Breast epithelium (tissue), 3 donors: ENCODE measurements around the gene ZNF302.
"Not testable (repeated sequence)": the region's sequence is repeated elsewhere in the genome, so short reads cannot be mapped to it uniquely, and the experiment has no call there.

Experiments
- POLR2AphosphoS5 ChIP-seq, 3 donors: sonication (generic); formaldehyde crosslinking; IDR thresholded peaks; one replicate each; pipeline ENCODE4 v1.6.1; 2017; ENCODE audit warnings: antibody characterized with exemption in 3 of 3
- TF ChIP-seq, protein P1 (sequence below), 3 donors: fragments of 450-650 bp; IDR thresholded peaks; one replicate each; pipeline ENCODE4 v1.5.1; 2016 to 2017; ENCODE audit warnings: antibody characterized with exemption in 3 of 3, mild to moderate bottlenecking in 3 of 3, moderate library complexity in 3 of 3

DNA sequence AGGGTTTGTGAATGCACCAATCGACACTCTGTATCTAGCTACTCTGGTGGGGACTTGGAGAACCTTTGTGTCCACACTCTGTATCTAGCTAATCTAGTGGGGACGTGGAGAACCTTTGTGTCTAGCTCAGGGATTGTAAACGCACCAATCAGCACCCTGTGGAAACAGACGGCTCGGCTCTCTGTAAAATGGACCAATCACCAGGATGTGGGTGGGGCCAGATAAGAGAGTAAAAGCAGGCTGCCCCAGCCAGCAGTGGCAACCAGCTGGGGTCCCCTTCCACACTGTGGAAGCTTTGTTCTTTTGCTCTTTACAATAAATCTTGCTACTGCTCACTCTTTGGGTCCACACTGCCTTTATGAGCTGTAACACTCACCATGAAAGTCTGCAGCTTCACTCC lies 8.8 kb upstream of the ZNF302 start:
- TF ChIP-seq, protein P1, sequence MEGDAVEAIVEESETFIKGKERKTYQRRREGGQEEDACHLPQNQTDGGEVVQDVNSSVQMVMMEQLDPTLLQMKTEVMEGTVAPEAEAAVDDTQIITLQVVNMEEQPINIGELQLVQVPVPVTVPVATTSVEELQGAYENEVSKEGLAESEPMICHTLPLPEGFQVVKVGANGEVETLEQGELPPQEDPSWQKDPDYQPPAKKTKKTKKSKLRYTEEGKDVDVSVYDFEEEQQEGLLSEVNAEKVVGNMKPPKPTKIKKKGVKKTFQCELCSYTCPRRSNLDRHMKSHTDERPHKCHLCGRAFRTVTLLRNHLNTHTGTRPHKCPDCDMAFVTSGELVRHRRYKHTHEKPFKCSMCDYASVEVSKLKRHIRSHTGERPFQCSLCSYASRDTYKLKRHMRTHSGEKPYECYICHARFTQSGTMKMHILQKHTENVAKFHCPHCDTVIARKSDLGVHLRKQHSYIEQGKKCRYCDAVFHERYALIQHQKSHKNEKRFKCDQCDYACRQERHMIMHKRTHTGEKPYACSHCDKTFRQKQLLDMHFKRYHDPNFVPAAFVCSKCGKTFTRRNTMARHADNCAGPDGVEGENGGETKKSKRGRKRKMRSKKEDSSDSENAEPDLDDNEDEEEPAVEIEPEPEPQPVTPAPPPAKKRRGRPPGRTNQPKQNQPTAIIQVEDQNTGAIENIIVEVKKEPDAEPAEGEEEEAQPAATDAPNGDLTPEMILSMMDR (IDR thresholded peaks at IDR 0.05) = not testable (repeated sequence)
- not testable (repeated sequence) for TF ChIP-seq POLR2AphosphoS5 (IDR thresholded peaks at IDR 0.05)
